NCI-H748 treated with DMSO at 0.1 percent for 48 hours (cell line): ENCODE data around the gene MYF5.

Experiments
- DNase-seq: peaks from one replicate; lab custom pipeline; 2025; lab: John Stamatoyannopoulos, UW

Gene MYF5

DNA sequence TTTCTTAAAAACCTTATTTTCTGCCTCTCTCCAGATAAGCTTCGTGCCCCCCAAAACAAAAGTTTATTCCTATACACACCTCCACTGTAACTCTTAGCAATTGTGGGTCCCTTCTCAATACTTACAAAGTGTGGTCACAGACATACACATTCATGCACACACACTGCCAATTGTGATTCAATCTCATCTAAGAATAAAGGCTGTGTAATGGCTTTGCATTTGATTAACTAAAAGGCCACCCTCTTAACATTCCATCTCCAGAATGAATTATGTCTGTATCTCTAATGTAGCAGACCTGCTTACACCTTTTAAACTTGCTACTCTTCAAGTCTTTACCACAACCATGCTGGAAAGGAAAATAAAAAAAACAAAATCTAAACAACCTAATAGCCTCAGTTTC is 49.5 kb downstream of the MYF5 start:
- DNase-seq = no peak

DNA sequence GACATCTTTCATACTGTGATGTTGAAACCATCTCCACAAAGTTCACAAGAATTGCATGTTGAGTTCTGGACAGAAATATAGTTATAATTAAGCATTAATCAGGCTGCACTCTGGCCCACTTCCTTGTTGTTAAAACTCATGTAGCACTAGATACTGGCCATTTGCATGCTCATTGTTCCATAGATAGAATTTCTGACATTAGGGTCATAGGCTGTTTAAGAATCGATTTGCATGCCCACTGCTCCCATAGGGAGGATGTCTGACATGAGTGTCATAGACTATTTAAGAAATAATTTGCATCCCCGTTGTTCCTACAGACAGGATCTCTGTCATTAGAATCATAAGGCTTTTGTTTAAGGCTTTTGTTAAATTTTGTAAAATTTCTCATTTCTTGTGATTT is 50.2 kb downstream of the MYF5 start:
- no peak for DNase-seq
